GM11168 (cell line): ENCODE results near the gene SLC16A2.
"Not testable (repeated sequence)": the region's sequence is repeated elsewhere in the genome, so short reads cannot be mapped to it uniquely, and the experiment has no call there.

Experiments
- in situ Hi-C: fragments of 300-500 bp; cut with MboI; formaldehyde crosslinking; loops from one replicate; pipeline ENCODE4 v1.12.0; 2022; ENCODE audit warnings: low sequenced_read_pairs; ENCODE audit not compliant: unreplicated experiment

SLC16A2 gene

GRCh38 chrX:74438764-74439163, 17.5 kb downstream of the SLC16A2 start:
- in situ Hi-C loops: no loop called here

- in situ Hi-C loops: no loop called here
These were observed 23.8 kb downstream of the SLC16A2 start for GRCh38 chrX:74445099-74445498.

GRCh38 chrX:74446876-74447275, 25.6 kb downstream of the SLC16A2 start:
- in situ Hi-C loops: no loop called here

- in situ Hi-C loops: no loop called here
These were observed 27.4 kb downstream of the SLC16A2 start for GRCh38 chrX:74448669-74449068.

GRCh38 chrX:74449322-74449936, 28.1 kb downstream of the SLC16A2 start:
- in situ Hi-C loops: no loop called here

GRCh38 chrX:74449937-74450330, 28.6 kb downstream of the SLC16A2 start:
- in situ Hi-C loops: no loop called here

- in situ Hi-C loops: no loop called here
These were observed 29.6 kb downstream of the SLC16A2 start for GRCh38 chrX:74450803-74451449.

- in situ Hi-C loops: no loop called here
These were observed 30.3 kb downstream of the SLC16A2 start for GRCh38 chrX:74451450-74452198.

- in situ Hi-C loops: no loop called here
These were observed 30.8 kb downstream of the SLC16A2 start for GRCh38 chrX:74452199-74452481.

- in situ Hi-C loops: no loop called here
These were observed 31.9 kb downstream of the SLC16A2 start for GRCh38 chrX:74453178-74453577.

- in situ Hi-C loops: not testable (repeated sequence)
These were observed 32.9 kb downstream of the SLC16A2 start for GRCh38 chrX:74454233-74454632.

- in situ Hi-C loops: no loop called here
These were observed 37.4 kb downstream of the SLC16A2 start for GRCh38 chrX:74458736-74459135.

GRCh38 chrX:74461384-74461783, 40.1 kb downstream of the SLC16A2 start:
- in situ Hi-C loops: no loop called here

GRCh38 chrX:74464722-74465121, 43.4 kb downstream of the SLC16A2 start:
- in situ Hi-C loops: no loop called here

- in situ Hi-C loops: no loop called here
These were observed 44.1 kb downstream of the SLC16A2 start for GRCh38 chrX:74465424-74465823.

GRCh38 chrX:74467656-74468055, 46.4 kb downstream of the SLC16A2 start:
- in situ Hi-C loops: no loop called here

- in situ Hi-C loops: not testable (repeated sequence)
These were observed 51.8 kb downstream of the SLC16A2 start for GRCh38 chrX:74473116-74473515.

- in situ Hi-C loops: no loop called here
These were observed 69.0 kb downstream of the SLC16A2 start for GRCh38 chrX:74490247-74490646.

- in situ Hi-C loops: no loop called here
These were observed 71.5 kb downstream of the SLC16A2 start for GRCh38 chrX:74492720-74493201.

GRCh38 chrX:74493806-74494205, 72.5 kb downstream of the SLC16A2 start:
- in situ Hi-C loops: no loop called here

- in situ Hi-C loops: no loop called here
These were observed 77.6 kb downstream of the SLC16A2 start for GRCh38 chrX:74498924-74499323.

- in situ Hi-C loops: no loop called here
These were observed 78.8 kb downstream of the SLC16A2 start for GRCh38 chrX:74500067-74500466.
